SKM-1 (cell line): ENCODE data around the gene HSF5.
"Not testable (repeated sequence)": the region's sequence is repeated elsewhere in the genome, so short reads cannot be mapped to it uniquely, and the experiment has no call there.

Source experiments
- DNase-seq: peaks from one replicate; lab custom pipeline; 2025; ENCODE audit not compliant: unreplicated experiment; lab: John Stamatoyannopoulos, UW

Gene HSF5

GRCh38 chr17:58484600-58484999 lies 3.6 kb downstream of the HSF5 start:
- DNase-seq: no peak

GRCh38 chr17:58481798-58482197 lies 6.4 kb downstream of the HSF5 start:
- DNase-seq: not testable (repeated sequence)

DNA sequence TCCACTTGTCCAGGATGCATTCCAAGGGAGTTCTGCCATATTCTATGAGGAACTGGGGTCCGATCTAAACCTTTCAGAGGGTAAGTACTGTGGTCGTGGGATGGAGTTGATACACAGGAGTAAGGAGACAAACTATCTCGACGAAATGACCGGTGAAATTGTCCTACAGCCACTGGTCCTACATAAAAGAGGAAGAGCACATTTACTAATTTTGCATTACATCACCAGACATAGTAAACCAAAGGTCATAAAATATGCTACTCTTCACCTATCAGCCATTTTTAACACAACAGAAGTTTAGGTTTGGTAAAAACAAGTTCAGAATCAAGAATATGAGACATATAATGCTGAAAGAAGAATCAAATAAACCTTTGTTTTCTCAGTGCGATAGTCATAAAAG lies 8.1 kb downstream of the HSF5 start:
- peak; percentile 6 for DNase-seq

GRCh38 chr17:58476812-58477211 lies 11.4 kb downstream of the HSF5 start:
- DNase-seq: no peak

- DNase-seq: no peak
Measured at GRCh38 chr17:58475985-58476384, 12.2 kb downstream of the HSF5 start.

DNA sequence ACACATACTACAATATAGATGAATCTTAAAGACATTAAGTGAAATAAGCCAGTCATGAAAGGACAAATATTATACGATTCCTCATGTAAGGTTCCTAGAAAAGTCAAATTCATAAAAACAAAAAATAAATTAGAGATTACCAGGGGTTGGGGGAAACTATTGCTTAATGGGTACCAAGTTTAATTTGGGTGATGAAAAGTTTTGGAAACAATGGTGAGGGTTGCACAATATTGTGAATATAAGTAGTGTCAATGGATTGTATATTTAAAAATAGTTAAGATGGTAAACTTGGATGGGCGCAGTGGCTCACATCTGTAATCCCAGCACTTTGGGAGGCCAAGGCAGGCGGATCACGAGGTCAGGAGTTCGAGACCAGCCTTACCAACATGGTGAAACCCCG lies 17.9 kb downstream of the HSF5 start:
- no peak for DNase-seq

GRCh38 chr17:58468944-58469343 lies 19.3 kb downstream of the HSF5 start:
- DNase-seq: no peak

DNA sequence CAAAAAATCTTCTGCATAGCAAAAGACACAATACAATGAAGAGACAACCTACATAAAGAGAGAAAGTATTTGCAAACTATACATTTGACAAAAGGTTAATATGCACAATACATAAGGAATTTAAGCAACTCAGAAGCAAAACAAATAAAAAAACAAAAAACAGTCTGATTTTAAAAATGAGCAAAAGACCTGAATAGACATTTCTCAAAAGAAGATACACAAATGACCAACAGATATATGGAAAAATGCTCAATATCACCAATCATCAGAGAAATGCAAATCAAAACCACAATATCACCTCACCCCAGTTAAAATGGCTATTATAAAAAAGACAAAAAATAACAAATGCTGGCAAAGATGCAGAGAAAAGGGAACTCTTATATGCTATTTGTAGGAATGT lies 32.7 kb downstream of the HSF5 start:
- no peak for DNase-seq

- DNase-seq: no peak
Measured at GRCh38 chr17:58452738-58453137, 35.5 kb downstream of the HSF5 start.

DNA sequence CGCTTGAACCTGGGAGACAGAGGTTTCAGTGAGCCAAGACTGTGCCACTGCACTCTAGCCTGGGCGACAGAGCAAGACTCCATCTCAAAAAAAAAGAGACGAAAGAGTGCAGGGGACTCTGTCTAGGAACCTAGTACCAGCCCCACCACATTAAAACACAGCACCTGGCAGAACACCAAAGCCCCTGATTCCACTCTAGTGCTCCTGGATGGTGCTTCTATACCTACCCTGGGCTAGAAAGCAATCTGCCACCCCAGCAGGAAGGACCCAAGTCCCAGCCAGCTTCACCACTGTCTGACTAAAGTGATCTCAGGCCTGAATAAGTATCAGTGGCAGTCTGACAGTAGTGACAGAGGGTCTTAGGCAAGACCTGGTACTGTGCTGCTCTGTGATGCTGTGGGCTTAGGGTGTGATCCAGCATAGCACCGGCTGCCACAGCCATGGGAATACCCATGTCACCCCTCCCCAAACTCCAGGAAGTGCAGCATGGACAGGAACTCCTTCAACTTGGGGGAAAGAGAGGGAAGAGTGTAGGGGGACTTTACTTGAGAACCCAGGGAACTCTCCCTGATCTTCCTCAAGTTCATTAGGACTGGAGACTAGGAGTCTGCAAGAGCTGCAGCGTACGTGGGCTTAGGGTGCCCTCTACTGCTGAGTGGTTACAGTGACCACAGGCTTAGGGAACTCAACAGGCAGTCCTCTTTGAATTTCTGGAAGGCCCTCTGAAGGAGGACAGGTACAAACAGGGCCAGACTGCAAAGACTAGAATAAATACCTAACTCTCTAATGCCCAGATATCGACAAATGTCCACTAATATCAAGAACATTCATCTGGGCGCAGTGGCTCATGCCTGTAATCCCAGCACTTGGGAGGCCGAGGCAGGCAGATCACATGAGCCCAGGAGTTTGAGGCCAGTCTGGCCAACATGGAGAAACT lies 40.9 kb downstream of the HSF5 start:
- DNase-seq: peak; percentile 91

DNA sequence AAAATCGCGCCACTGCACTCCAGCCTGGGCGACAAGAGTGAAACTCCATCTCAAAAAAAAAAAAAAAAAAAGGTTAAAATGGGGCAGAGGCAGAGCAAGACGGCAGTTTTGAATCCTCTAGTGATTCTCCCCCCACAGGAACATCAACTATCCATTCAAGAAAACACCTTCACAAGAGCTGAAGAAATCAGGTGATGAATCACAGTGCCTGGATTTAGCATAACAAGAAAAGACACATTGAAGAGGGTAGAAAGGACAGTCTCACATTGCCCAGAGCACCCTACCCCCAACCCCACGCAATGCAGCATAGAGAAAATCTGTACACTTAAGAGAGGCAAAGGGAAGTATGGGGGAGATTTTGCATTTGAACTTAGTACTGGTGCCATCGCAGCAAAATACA lies 42.1 kb downstream of the HSF5 start:
- DNase-seq: no peak

GRCh38 chr17:58436805-58437239 lies 51.4 kb downstream of the HSF5 start:
- DNase-seq: no peak

DNA sequence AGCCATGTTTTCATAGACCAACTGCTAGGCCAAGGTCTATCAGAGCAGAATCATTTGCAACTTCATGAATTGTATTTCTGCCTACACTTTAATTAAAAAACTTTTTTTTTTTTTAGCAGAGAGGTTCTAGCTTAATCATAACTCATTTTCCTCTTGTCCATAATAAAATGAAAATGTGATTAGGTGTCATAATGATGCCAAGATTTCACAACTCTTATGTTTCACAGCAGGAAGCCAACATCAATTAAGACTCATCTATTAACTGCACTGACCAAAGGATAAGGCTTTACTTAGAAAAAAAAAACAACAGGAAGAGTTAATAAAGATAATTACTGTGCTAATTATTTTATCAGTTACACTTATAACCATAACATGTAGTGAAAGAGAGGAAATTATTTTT lies 52.0 kb downstream of the HSF5 start:
- no peak for DNase-seq

DNA sequence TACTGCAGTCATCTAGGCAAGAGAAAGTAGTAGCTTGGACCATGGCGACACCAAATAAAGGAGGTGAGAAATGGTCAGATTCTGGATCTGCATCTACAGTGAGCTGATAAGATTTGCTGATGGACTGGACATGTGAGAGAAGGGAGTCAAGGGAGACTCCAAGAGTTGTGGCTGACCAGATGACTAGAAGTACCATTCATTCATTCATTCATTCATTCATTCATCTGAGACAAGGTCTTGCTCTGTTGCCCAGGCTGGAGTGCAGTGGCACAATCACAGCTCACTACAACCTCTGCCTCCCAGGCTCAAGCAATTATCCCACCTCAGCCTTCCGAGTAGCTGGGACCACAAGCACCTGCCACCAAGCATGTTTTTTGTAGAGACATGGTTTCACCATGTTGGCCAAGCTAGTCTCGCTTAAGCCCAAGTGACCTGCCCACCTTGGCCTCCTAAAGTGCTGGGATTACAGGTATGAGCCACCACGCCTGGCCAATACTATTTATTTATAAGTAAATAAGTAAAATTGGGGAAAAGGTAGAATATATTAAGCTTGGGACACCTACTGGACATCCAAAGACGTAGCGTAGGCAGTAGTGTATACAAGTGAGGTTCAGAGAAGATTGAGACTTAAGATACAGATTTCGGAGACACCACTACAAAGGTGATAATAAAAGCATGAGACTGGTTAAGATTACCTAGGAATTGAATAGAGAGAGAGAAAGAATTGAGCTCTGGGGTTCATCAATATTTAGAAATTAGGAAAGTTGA lies 55.2 kb downstream of the HSF5 start:
- no peak for DNase-seq

DNA sequence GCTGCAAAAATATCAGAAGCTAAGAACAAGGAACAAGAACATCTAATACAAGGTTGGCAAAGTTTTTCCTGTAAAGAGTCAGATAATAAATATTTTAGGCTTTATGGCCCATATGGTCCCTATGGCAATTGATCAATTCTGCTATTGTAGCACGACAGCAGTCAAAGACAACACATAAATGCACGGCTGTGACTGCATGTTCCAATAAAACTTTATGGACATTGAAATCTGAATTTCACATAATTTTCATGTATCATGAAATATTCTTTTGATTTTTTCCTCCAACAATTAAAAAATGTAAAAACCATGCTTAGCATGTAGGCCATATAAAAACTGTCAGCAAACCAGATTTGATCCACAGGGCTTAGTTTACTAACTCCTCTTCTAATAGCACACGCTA lies 60.4 kb downstream of the HSF5 start:
- no peak for DNase-seq

DNA sequence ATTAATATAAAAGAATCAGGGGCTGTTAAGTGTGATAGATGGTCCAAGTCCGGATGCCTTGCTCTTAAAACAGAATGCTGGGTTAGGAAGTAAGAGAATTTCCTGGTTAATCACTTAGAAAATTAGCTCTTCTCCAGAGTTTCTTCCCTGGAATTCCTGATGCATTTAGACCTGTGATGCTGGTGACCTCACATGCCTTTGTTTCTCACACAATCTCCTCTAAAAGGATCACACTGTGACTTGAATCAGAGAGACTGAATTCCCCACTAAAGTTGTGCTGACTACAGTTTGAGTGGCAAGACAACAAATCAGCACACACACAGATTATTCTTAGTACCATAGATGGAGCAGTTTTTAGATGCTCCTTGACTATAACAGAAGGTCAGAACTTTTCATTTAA lies 66.5 kb downstream of the HSF5 start:
- DNase-seq: no peak

DNA sequence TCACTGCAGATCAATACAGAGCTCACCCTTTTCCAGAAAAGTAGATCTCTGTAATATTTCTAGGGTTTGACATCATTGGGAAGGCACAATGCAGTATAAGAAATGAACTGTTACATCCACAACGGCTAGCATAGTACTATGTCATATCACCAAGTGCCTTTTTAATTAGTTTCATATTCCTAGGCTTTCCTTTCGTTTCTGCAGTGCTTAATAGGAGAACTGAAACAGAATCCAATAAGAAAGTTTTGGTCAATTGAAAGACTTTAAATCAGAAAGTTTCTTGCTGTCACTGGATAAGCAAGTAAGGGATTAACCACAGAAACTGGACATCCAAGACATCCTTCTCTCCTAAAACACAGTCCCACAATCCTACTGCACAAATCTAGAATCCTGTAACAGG lies 67.4 kb downstream of the HSF5 start:
- DNase-seq: no peak

- DNase-seq: peak; percentile 92
Measured at GRCh38 chr17:58417300-58418092, 70.7 kb downstream of the HSF5 start, which contains the start of gene RNF43. TSS of gene RNF43 (minus strand) at chr17:58417534. CDS start at chr17:58415577, 1,957 bp downstream.

GRCh38 chr17:58416937-58417299 lies 71.3 kb downstream of the HSF5 start:
- no peak for DNase-seq

DNA sequence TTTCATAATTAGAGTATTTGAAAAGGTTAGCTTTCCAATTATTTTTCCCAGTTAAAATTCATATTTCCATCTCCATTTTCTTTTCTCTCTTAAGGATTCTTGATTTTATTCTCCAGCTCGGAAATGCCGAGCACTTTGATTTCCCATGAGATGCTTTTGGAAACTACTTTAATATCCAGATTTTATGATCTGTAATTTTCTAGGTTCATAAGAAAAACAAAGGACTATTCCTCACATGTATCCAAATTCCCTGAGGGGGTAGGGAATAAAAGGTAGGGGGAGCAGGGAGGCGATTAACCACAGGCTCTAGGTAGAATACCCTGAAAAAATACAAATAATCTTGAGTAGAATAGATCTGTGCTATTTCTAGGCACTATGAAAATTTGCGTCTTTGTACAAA lies 71.8 kb downstream of the HSF5 start:
- no peak for DNase-seq

GRCh38 chr17:58415371-58416055 lies 72.7 kb downstream of the HSF5 start:
- DNase-seq: no peak
